ENCODE results near the gene CCDC24. TPM values are rescaled to one million over a fixed set of nuclear protein-coding genes. Genes with fewer than 3 reads are reported as not detected.

CCDC24 gene
- total and polyA plus RNA-seq, 9 of the 15 experiments (the other 6 are each of a cell fraction or from before 2014, with no cell fraction given), result 0.31 to 4.5 (median 1.5) TPM

DNA sequence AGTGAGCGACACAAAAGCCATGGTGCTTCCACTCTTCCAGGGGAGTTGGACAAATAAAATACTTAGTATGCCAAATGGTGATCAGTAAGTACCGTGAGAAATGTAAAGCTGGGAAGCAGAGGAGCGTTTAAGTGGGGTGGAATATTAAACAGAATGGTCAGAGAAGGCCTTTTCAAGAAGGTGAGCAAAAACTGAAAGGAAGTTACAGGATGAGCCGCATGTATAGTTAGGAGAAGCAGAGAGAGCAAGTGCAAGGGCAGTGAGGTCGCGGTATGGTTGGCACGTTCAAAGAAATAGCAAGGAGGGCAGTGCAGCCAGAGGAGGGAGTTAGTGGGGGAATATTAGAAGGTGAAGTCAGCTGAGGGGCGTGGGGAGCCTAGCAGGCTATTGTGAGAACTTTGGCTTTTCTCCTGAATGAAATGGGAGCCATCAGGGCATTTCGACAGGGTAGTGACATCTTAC is 17.4 kb upstream of the CCDC24 start (continued):
- TF ChIP-seq MTA2 (IDR thresholded peaks at IDR 0.05; ENCODE audit: low read depth) (0 out of 2 replicates have a peak, but pooled peaks have one; percentile 14), ZNF57 (CRISPR knock-in tag; IDR thresholded peaks at IDR 0.05) (no peak), RHOXF2B (CRISPR knock-in tag; conservative IDR thresholded peaks at IDR 0.05) (no peak), KAT2B (IDR thresholded peaks at IDR 0.05; ENCODE audit: low read depth, low read length) (no peak), ELF2 (CRISPR knock-in tag; IDR thresholded peaks at IDR 0.05) (no peak), ZNF232 (CRISPR knock-in tag; IDR thresholded peaks at IDR 0.05) (0 out of 2 replicates have a peak, but pooled peaks have one; percentile 46), ZNF384 (IDR thresholded peaks at IDR 0.05; ENCODE audit: low read depth, low read length) (no peak), TAF15 (IDR thresholded peaks at IDR 0.05; ENCODE audit: low read depth, low read length) (no peak), SIN3B (IDR thresholded peaks at IDR 0.05; ENCODE audit: low read depth) (no peak; the same call in 1 of the 2 replicates), MLLT1 (IDR thresholded peaks at IDR 0.05) (peak in 1 of 2 experiments; percentile 47; a peak in 1 of 4 replicates), ELF4 (CRISPR knock-in tag; IDR thresholded peaks at IDR 0.05) (0 out of 2 replicates have a peak, but pooled peaks have one; percentile 8), PATZ1 (CRISPR knock-in tag; IDR thresholded peaks at IDR 0.05; ENCODE audit: borderline replicate concordance) (no peak), GATA2 (CRISPR knock-in tag; IDR thresholded peaks at IDR 0.05) (no peak), RFX5 (IDR thresholded peaks at IDR 0.05; ENCODE audit: low read depth, low read length) (no peak), ZNF41 (CRISPR knock-in tag; conservative IDR thresholded peaks at IDR 0.05) (no peak), EHMT2 (IDR thresholded peaks at IDR 0.05) (no peak), CREM (IDR thresholded peaks at IDR 0.05; ENCODE audit: low read depth) (no peak), SRSF7 (optimal IDR thresholded peaks at IDR 0.05; ENCODE audit: low read depth, low read length) (no peak), ELF1 (tag; IDR thresholded peaks at IDR 0.05) (no peak), PHB2 (IDR thresholded peaks at IDR 0.05; ENCODE audit: low read depth) (peak; percentile 33; the same call in 1 of the 2 replicates), MAZ (CRISPR knock-in tag; conservative IDR thresholded peaks at IDR 0.05 in 1 of 2, IDR thresholded peaks at IDR 0.05 in 1 of 2) (no peak), MXI1 (IDR thresholded peaks at IDR 0.05; ENCODE audit: low read depth, low read length) (no peak), NCOA1 (IDR thresholded peaks at IDR 0.05; ENCODE audit: low read depth) (no peak), FOXP1 (CRISPR knock-in tag; IDR thresholded peaks at IDR 0.05) (no peak), ZNF586 (CRISPR knock-in tag; conservative IDR thresholded peaks at IDR 0.05) (no peak), ARNT (IDR thresholded peaks at IDR 0.05) (no peak)
